HepG2 (cell line): ENCODE measurements around the gene HSD3B7. TPM values are rescaled to one million over a fixed set of nuclear protein-coding genes. Genes with fewer than 3 reads are reported as not detected.

Experiments
- ATAC-seq: fragments of 200-7000 bp; cut with Tn5 transposase; 3 replicates; pipeline ENCODE4 v1.9.1; 2020; ENCODE audit warnings: mild to moderate bottlenecking, moderate library complexity
- BruUV-seq: library from RNA; stranded (reverse); fragments of 400-500 nt; replicated peaks from 2 replicates; lab custom pipeline; 2021; lab: Mats Ljungman, UMichigan
- CTCF ChIA-PET: fragments of 300-600 bp; formaldehyde crosslinking; extraction: SDS; loops from one replicate; lab custom pipeline; 2021; ENCODE audit warnings: low total read pairs, inconsistent platforms, low intra/inter-chr PET ratio; lab: Yijun Ruan, JAX
- POLR2A ChIA-PET: fragments of 350-600 bp; sonication (Branson Sonifier 250); formaldehyde crosslinking; loops from one replicate; lab custom pipeline; 2020; ENCODE audit warnings: antibody characterized with exemption, inconsistent platforms; lab: Yijun Ruan, JAX
- DNase-seq: peaks from one replicate; pipeline ENCODE4 v3.0.0-alpha.2; 2015; ENCODE audit warnings: low spot score
- FAIRE-seq: peaks from 3 replicates; lab custom pipeline; 2011; peaks lifted over from hg19 to GRCh38; lab: Jason Lieb, UNC
- H2AFZ ChIP-seq: one replicate; pipeline ENCODE4 v1.6.1; 2011; ENCODE audit warnings: low read length, inconsistent platforms
- H3K27ac ChIP-seq: fragments of 300-600 bp; 3 replicates; pipeline ENCODE4 v1.8.0; 2011; ENCODE audit warnings: mixed run types, mild to moderate bottlenecking, mixed read lengths, low read length, inconsistent platforms; ENCODE audit not compliant: insufficient read depth; ENCODE audit errors: extremely low read length
- H3K27me3 ChIP-seq, 2 experiments: fragments of 200-600 bp in 1 of 2; 2 replicates in 1 of 2; 3 replicates in 1 of 2; pipeline versions ENCODE4 v1.6.0 to v1.8.0; 2011; ENCODE audit warnings: low read length in 2 of 2, mild to moderate bottlenecking in 2 of 2, moderate library complexity in 2 of 2, inconsistent platforms in 1 of 2; ENCODE audit not compliant: insufficient read depth in 2 of 2, control insufficient read depth in 1 of 2
- H3K36me3 ChIP-seq, 2 experiments: fragments of 200-600 bp in 1 of 2; replicated peaks in 1 of 2; 2 replicates in 1 of 2; 3 replicates in 1 of 2; pipeline versions ENCODE4 v1.5.1 to v1.8.0; 2011; ENCODE audit warnings: low read length in 2 of 2, inconsistent platforms in 1 of 2; ENCODE audit not compliant: insufficient read depth in 2 of 2, control insufficient read depth in 1 of 2
- H3K4me1 ChIP-seq: 2 replicates; pipeline ENCODE4 v1.5.1; 2012; ENCODE audit warnings: low read length, inconsistent platforms; ENCODE audit not compliant: insufficient read depth
- H3K4me2 ChIP-seq: 2 replicates; pipeline ENCODE4 v1.6.0; 2011; ENCODE audit warnings: low read depth, low read length, inconsistent platforms
- H3K4me3 ChIP-seq, 3 experiments: fragments of 200-600 bp in 1 of 3; sonication (generic), shearing (Covaris generic) in 1 of 3; replicated peaks in 1 of 3; 2 replicates each; pipeline ENCODE4 v1.5.1; 2011 to 2016; ENCODE audit warnings: low read length in 3 of 3, inconsistent platforms in 2 of 3, low read depth in 2 of 3, mild to moderate bottlenecking in 2 of 3, control low read depth in 1 of 3, mixed read lengths in 1 of 3; ENCODE audit not compliant: insufficient read depth in 1 of 3
- H3K79me2 ChIP-seq: one replicate; pipeline ENCODE4 v1.6.1; 2011; ENCODE audit warnings: low read length, inconsistent platforms; ENCODE audit not compliant: insufficient read depth
- H3K9ac ChIP-seq: 2 replicates; pipeline ENCODE4 v1.6.0; 2011; ENCODE audit warnings: mild to moderate bottlenecking, low read depth, low read length, inconsistent platforms; ENCODE audit not compliant: insufficient read depth
- H3K9me3 ChIP-seq: 2 replicates; pipeline ENCODE4 v1.5.1; 2012; ENCODE audit warnings: mild to moderate bottlenecking, low read length
- H4K20me1 ChIP-seq: 2 replicates; pipeline ENCODE4 v1.6.0; 2011; ENCODE audit warnings: inconsistent platforms, mild to moderate bottlenecking, low read length, moderate library complexity; ENCODE audit not compliant: insufficient read depth
- AHDC1 ChIP-seq: sonication (generic); formaldehyde crosslinking; IDR thresholded peaks from 2 replicates; pipeline ENCODE4 v1.5.1; 2020; ENCODE audit warnings: mild to moderate bottlenecking, missing genetic modification reagents, borderline replicate concordance
- EZH2 ChIP-seq: conservative IDR thresholded peaks from 2 replicates; pipeline ENCODE4 v1.6.1; 2012; ENCODE audit warnings: mild to moderate bottlenecking, low read depth, low read length, moderate library complexity
- HMGXB4 ChIP-seq, 2 experiments: sonication (generic) in 1 of 2; formaldehyde crosslinking in 1 of 2; IDR thresholded peaks; 2 replicates each; pipeline versions ENCODE4 v1.4.0 to v1.6.1; 2018 to 2020; ENCODE audit warnings: missing genetic modification reagents in 2 of 2, borderline replicate concordance in 1 of 2, low read depth in 1 of 2, mild to moderate bottlenecking in 1 of 2, missing biosample characterization in 1 of 2
- ZNF768 ChIP-seq: sonication (generic); formaldehyde crosslinking; IDR thresholded peaks from 2 replicates; pipeline ENCODE4 v1.4.0; 2020; ENCODE audit warnings: missing genetic modification reagents
- WGBS: methylation state at CpG from one replicate; pipeline ENCODE4 v1.1.6; 2017; ENCODE audit warnings: low lambda C conversion rate; 5-methylcytosine and 5-hydroxymethylcytosine counted together
- in situ Hi-C: cut with HindIII; loops from 2 replicates; pipeline ENCODE4 v1.10.0; 2017; ENCODE audit warnings: low pct_unique_long_range_greater_than_20kb; ENCODE audit not compliant: extremely low pct_ligation_motif_present
- intact Hi-C: fragments of 100-400 bp; cut with micrococcal nuclease; formaldehyde crosslinking; loops from one replicate; pipeline ENCODE4 v1.10.0; 2022; ENCODE audit not compliant: unreplicated experiment
- polyA plus RNA-seq, 8 experiments: library from polyadenylated mRNA; depleted of rRNA in 3 of 8; stranded (reverse) in 7 of 8; unstranded in 1 of 8; fragments of >200 nt; fragmentation: Illumina TruSeq in 4 of 8; extraction: Trizol in 4 of 8; gene quantifications; 2 replicates each; pipeline versions ENCODE4 v1.2.1 to v1.2.3, GENCODE V29; 2011 to 2016; ENCODE audit warnings: low read depth in 4 of 8, missing spikeins in 1 of 8, mixed read lengths in 1 of 8; ENCODE audit not compliant: insufficient read depth in 1 of 8
- total RNA-seq, 5 experiments: library from RNA; depleted of rRNA; stranded (reverse); fragments of >200 nt; fragmentation: Illumina TruSeq; extraction: Trizol; gene quantifications; 2 replicates each; pipeline ENCODE4 v1.2.3, GENCODE V29; 2016; ENCODE audit warnings: low read depth in 1 of 5

HSD3B7 gene
- total and polyA plus RNA-seq, 2 of the 13 experiments (the other 11 are each of a cell fraction or from before 2014, with no cell fraction given) = 32.9 to 69.7 TPM

GRCh38 chr16:31007684-31008083 is 22.7 kb downstream of the HSD3B7 start:
- CTCF ChIA-PET = no interaction called here
- Histone ChIP-seq H3K27me3 (peaks cover 6 to 32% of the 10 kb centered on the region in 2 experiments), H3K36me3 (no peaks in the 10 kb centered on the region), H2AFZ (no peak overlapping the region), H3K4me3 (no peak overlapping the region), H3K27ac (no peak overlapping the region), H3K4me2 (no peak overlapping the region), H3K9me3 (no peaks in the 10 kb centered on the region), H3K4me1 (peaks cover 54% of the 10 kb centered on the region), H3K9ac (no peak overlapping the region), H4K20me1 (no peaks in the 10 kb centered on the region), H3K79me2 (no peaks in the 10 kb centered on the region)
- in situ Hi-C loops = no loop called here
- ATAC-seq (no peak), FAIRE-seq (no peak), DNase-seq (no peak)
- 40% methylated on average over 6 of the region's 6 CpGs for WGBS
- no peak for TF ChIP-seq EZH2
- TF ChIP-seq AHDC1 (CRISPR knock-in tag) = no peak
- peak; percentile 93 for TF ChIP-seq ZNF768 (CRISPR knock-in tag)
- no peak for TF ChIP-seq HMGXB4 (CRISPR knock-in tag; IDR thresholded peaks at IDR 0.05; ENCODE audit: borderline replicate concordance in 1 of 2, low read depth in 1 of 2)
- POLR2A ChIA-PET = no interaction called here
- intact Hi-C loops = no loop called here
- no TSS peak for BruUV-seq
